NCI-H345 treated with DMSO at 0.1 percent for 48 hours (cell line): Measurements from ENCODE around the gene LUZP1.
"Not testable (repeated sequence)": the region's sequence is repeated elsewhere in the genome, so short reads cannot be mapped to it uniquely, and the experiment has no call there.

Experiments
- DNase-seq: peaks from one replicate; lab custom pipeline; 2025; ENCODE audit not compliant: unreplicated experiment; lab: John Stamatoyannopoulos, UW

Gene LUZP1

GRCh38 chr1:23188936-23189452 lies 20.3 kb upstream of the LUZP1 start:
- not testable (repeated sequence) for DNase-seq

- DNase-seq, result peak; percentile 97
These were observed 19.8 kb upstream of the LUZP1 start for GRCh38 chr1:23188434-23188884.

- DNase-seq, result no peak
These were observed 19.0 kb upstream of the LUZP1 start for GRCh38 chr1:23187637-23188036.

- no peak for DNase-seq
These were observed 16.7 kb upstream of the LUZP1 start for GRCh38 chr1:23185381-23185780.

GRCh38 chr1:23184212-23184934 lies 15.7 kb upstream of the LUZP1 start:
- peak; percentile 38 for DNase-seq

- DNase-seq, result no peak
These were observed 11.2 kb upstream of the LUZP1 start for GRCh38 chr1:23179862-23180261.

- no peak for DNase-seq
These were observed 10.3 kb upstream of the LUZP1 start for GRCh38 chr1:23178950-23179349.

GRCh38 chr1:23178414-23178813 lies 9.8 kb upstream of the LUZP1 start:
- DNase-seq, result no peak

- DNase-seq, result no peak
These were observed 9.1 kb upstream of the LUZP1 start for GRCh38 chr1:23177438-23178380.

GRCh38 chr1:23177031-23177430 lies 8.4 kb upstream of the LUZP1 start:
- DNase-seq, result no peak

GRCh38 chr1:23174426-23175110 lies 5.9 kb upstream of the LUZP1 start:
- no peak for DNase-seq

GRCh38 chr1:23171181-23171755 lies 2.6 kb upstream of the LUZP1 start:
- no peak for DNase-seq

- no peak for DNase-seq
These were observed 1.2 kb upstream of the LUZP1 start for GRCh38 chr1:23169727-23170335.

- no peak for DNase-seq
These were observed 529 bp upstream of the LUZP1 start for GRCh38 chr1:23169195-23169575.

GRCh38 chr1:23168079-23168444 lies 594 bp downstream of the LUZP1 start:
- no peak for DNase-seq

- no peak for DNase-seq
These were observed 1.1 kb downstream of the LUZP1 start for GRCh38 chr1:23167353-23168078.

- DNase-seq, result no peak
These were observed 1.8 kb downstream of the LUZP1 start for GRCh38 chr1:23166854-23167253.

- no peak for DNase-seq
These were observed 5.3 kb downstream of the LUZP1 start for GRCh38 chr1:23163395-23163794.

- no peak for DNase-seq
These were observed 8.4 kb downstream of the LUZP1 start for GRCh38 chr1:23159963-23160877.
